Left lung (tissue), 10 donors: Measurements from ENCODE around the gene IFNB1. TPM values are rescaled to one million over a fixed set of nuclear protein-coding genes. Genes with fewer than 3 reads are reported as not detected.

Source experiments
- ATAC-seq: fragments of 200-7000 bp; cut with Tn5 transposase; one replicate; pipeline ENCODE4 v1.9.1; 2020; ENCODE audit warnings: moderate library complexity
- DNase-seq, 4 donors: peaks; one replicate each; pipeline ENCODE4 v3.0.0-alpha.2; 2013 to 2020
- H3K27ac ChIP-seq, 2 donors: fragments of 200-600 bp; sonication (generic) in 1 of 2; one replicate each; pipeline versions ENCODE4 v1.5.0 to v1.8.0; 2020 to 2021
- H3K27me3 ChIP-seq, 2 donors: fragments of 200-600 bp; sonication (generic) in 1 of 2; one replicate each; pipeline versions ENCODE4 v1.5.0 to v1.8.0; 2020 to 2021
- H3K36me3 ChIP-seq, 2 donors: fragments of 200-600 bp; sonication (generic) in 1 of 2; one replicate each; pipeline versions ENCODE4 v1.5.0 to v1.8.0; 2020 to 2021
- H3K4me1 ChIP-seq, 2 donors: fragments of 200-600 bp; one replicate each; pipeline ENCODE4 v1.8.0; 2021
- H3K4me3 ChIP-seq, 2 donors: fragments of 200-600 bp; sonication (generic) in 1 of 2; one replicate each; pipeline versions ENCODE4 v1.5.0 to v1.8.0; 2020 to 2021; ENCODE audit warnings: mild to moderate bottlenecking in 1 of 2
- H3K9me3 ChIP-seq, 2 donors: fragments of 200-600 bp; sonication (generic) in 1 of 2; one replicate each; pipeline versions ENCODE4 v1.5.0 to v1.8.0; 2020 to 2021
- intact Hi-C, 2 donors: fragments of 100-400 bp; cut with DNase I; formaldehyde crosslinking; loops; one replicate each; pipeline versions ENCODE4 v1.11.2 to v1.14.2; 2022
- polyA plus RNA-seq, 6 donors: library from polyadenylated mRNA; unstranded; fragments of 120-200 nt; gene quantifications; one replicate each; pipeline ENCODE4 v1.2.1, GENCODE V29; 2013; ENCODE audit not compliant: insufficient read length in 6 of 6
- total RNA-seq, 2 donors: library from RNA; stranded (reverse); fragmentation: NEBNext Ultra II Directional; extraction: Animal tissue kit (Norgen Biotek cat#: 25700); gene quantifications; one replicate each; pipeline ENCODE4 v1.2.1, GENCODE V29; 2021
- TF ChIP-seq, protein P1 (sequence below), 2 donors: fragments of 200-600 bp; sonication (generic) in 1 of 2; IDR thresholded peaks; one replicate each; pipeline versions ENCODE4 v1.5.0 to v1.8.0; 2021; ENCODE audit warnings: antibody characterized with exemption in 2 of 2
- donor health status: DM: no; HTN: yes; CAD: no.
- donor health status: DM: no; HTN: no; CAD: no.

IFNB1 gene
- total and polyA plus RNA-seq, 8 donors, result not detected

DNA sequence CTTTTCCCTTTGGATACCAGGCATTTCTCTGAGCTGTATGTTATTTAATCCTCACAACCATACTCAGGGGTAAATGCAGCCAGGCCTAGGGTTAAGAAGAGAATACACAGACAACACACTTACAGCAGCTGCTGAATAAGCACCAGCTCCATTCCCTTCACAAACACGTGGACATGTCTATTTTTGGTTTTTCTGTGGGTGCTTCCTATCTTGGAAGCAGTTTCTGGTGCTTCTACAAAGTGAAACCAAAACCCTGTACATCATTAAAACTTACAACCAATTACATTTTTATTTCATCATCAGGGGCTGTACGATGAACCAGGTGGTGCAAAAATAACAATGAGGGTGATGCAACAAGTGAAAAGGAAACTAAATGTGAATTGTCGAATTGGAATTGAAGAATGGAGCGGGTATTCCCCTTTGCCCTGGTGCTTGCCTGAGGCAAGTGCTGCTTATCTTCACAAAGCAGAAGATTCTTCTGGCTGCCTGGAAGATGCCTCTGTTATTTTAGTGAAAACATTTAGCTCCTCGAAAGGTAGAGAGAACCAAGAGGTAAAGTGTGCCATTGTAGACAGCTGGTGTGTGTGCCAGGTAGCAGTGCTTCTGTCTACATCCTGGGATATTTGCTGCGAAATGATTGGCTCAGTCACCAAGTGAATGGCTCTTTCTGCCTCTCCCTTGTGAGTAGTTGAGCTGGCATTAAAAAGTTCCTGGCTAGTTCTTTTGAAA lies 18.6 kb upstream of the IFNB1 start:
- Histone ChIP-seq H3K27me3 (no peaks in the 10 kb centered on the region), H3K36me3 (no peaks in the 10 kb centered on the region), H3K4me3 (peak overlapping the region in 1 of 2 donors; percentile 5), H3K4me1 (peaks cover 7 to 16% of the 10 kb centered on the region in 2 donors), H3K9me3 (no peaks in the 10 kb centered on the region), H3K27ac (peak overlapping the region in 1 of 2 donors; percentile 48)
- TF ChIP-seq, protein P1, sequence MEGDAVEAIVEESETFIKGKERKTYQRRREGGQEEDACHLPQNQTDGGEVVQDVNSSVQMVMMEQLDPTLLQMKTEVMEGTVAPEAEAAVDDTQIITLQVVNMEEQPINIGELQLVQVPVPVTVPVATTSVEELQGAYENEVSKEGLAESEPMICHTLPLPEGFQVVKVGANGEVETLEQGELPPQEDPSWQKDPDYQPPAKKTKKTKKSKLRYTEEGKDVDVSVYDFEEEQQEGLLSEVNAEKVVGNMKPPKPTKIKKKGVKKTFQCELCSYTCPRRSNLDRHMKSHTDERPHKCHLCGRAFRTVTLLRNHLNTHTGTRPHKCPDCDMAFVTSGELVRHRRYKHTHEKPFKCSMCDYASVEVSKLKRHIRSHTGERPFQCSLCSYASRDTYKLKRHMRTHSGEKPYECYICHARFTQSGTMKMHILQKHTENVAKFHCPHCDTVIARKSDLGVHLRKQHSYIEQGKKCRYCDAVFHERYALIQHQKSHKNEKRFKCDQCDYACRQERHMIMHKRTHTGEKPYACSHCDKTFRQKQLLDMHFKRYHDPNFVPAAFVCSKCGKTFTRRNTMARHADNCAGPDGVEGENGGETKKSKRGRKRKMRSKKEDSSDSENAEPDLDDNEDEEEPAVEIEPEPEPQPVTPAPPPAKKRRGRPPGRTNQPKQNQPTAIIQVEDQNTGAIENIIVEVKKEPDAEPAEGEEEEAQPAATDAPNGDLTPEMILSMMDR (IDR thresholded peaks at IDR 0.05), result no peak
- intact Hi-C loops, result no loop called here
- DNase-seq (no peak), ATAC-seq (peak; percentile 74)

DNA sequence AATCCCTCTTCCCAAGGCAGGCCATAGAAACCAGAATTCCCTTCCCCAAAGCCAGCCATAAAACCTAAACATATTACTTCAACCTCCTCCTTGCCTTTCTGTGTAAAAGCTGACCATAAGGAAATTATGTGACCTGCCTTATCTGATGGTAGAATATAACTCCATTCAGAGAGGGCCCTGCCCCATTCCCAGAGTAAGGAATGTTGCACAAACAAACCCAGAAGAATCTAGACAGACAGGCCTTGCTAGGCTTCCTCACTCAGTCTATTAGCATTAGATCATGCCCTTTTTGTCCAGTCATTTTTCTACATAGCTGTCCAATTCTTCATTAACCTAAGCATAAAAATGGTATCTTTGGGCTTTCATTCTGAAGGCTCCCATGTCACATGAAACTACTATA lies 17.8 kb upstream of the IFNB1 start:
- ATAC-seq (peak; percentile 74), DNase-seq (no peak)
- no peaks in the 10 kb centered on the region for H3K36me3 ChIP-seq
- H3K27ac ChIP-seq, result peak overlapping the region in 1 of 2 donors; percentile 48
- intact Hi-C loops, result no loop called here
- no peaks in the 10 kb centered on the region for H3K27me3 ChIP-seq
- no peaks in the 10 kb centered on the region for H3K9me3 ChIP-seq
- no peak overlapping the region for H3K4me3 ChIP-seq
- H3K4me1 ChIP-seq, result peaks cover 7 to 16% of the 10 kb centered on the region in 2 donors
- TF ChIP-seq, protein P1 (IDR thresholded peaks at IDR 0.05), result no peak

DNA sequence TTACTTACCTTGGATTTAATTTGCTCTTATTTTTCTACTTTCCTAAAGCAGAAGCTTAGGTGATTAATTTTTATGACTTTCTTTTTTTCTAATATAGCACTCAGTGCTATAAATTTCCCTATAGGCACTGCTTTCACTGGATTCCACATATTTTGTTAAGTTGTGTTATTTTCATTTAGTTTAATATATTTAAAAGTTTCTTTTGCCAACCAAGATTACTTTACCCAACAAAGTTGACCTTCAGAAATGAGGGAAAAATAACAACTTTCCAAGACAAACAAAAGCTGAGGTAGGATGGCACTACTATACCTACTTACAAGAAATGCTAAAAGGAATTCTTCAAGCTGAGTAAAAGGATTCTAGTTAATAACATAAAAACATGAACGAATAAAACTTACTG lies 8.8 kb upstream of the IFNB1 start:
- TF ChIP-seq, protein P1 (IDR thresholded peaks at IDR 0.05), result no peak
- peaks cover 0 to 5% of the 10 kb centered on the region in 2 donors for H3K4me1 ChIP-seq
- intact Hi-C loops, result no loop called here

DNA sequence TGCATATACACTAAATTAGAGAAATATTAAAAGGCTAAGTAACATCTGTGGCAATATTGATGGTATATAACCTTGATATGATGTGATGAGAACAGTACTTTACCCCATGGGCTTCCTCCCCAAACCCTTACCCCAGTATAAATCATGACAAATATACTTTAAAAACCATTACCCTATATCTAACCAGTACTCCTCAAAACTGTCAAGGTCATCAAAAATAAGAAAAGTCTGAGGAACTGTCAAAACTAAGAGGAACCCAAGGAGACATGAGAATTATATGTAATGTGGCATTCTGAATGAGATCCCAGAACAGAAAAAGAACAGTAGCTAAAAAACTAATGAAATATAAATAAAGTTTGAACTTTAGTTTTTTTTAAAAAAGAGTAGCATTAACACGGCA lies 7.3 kb upstream of the IFNB1 start:
- ATAC-seq (no peak), DNase-seq (no peak)
- Histone ChIP-seq H3K9me3 (peaks cover 0 to 15% of the 10 kb centered on the region in 2 donors), H3K4me3 (no peak overlapping the region), H3K27ac (no peak overlapping the region), H3K4me1 (peaks cover 0 to 7% of the 10 kb centered on the region in 2 donors), H3K36me3 (no peaks in the 10 kb centered on the region), H3K27me3 (no peaks in the 10 kb centered on the region)
- intact Hi-C loops, result no loop called here
- TF ChIP-seq, protein P1 (IDR thresholded peaks at IDR 0.05), result no peak

More for the DNA sequence above, 8.8 kb upstream of the IFNB1 start:
- no peak for DNase-seq
- Histone ChIP-seq H3K27ac (no peak overlapping the region), H3K36me3 (no peaks in the 10 kb centered on the region), H3K9me3 (peaks cover 0 to 15% of the 10 kb centered on the region in 2 donors), H3K27me3 (no peaks in the 10 kb centered on the region), H3K4me3 (no peak overlapping the region)
- no peak for ATAC-seq

DNA sequence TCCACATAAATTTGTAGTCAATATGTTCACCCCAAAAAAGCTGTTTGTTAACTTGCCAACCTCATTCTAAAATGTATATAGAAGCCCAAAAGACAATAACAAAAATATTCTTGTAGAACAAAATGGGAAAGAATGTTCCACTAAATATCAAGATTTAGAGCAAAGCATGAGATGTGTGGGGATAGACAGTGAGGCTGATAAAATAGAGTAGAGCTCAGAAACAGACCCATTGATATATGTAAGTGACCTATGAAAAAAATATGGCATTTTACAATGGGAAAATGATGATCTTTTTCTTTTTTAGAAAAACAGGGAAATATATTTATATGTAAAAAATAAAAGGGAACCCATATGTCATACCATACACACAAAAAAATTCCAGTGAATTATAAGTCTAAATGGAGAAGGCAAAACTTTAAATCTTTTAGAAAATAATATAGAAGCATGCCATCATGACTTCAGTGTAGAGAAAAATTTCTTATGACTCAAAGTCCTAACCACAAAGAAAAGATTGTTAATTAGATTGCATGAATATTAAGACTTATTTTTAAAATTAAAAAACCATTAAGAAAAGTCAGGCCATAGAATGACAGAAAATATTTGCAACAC lies 6.6 kb upstream of the IFNB1 start:
- no peak for DNase-seq
- intact Hi-C loops, result no loop called here
- Histone ChIP-seq H3K4me3 (no peak overlapping the region), H3K27me3 (no peaks in the 10 kb centered on the region), H3K4me1 (peaks cover 0 to 7% of the 10 kb centered on the region in 2 donors), H3K9me3 (peaks cover 0 to 15% of the 10 kb centered on the region in 2 donors), H3K27ac (no peak overlapping the region), H3K36me3 (no peaks in the 10 kb centered on the region)
- TF ChIP-seq, protein P1 (IDR thresholded peaks at IDR 0.05), result no peak
- ATAC-seq, result no peak
